Smooth muscle cell (in vitro differentiated cells): ENCODE measurements around the gene INSM1. TPM values are rescaled to one million over a fixed set of nuclear protein-coding genes. Genes with fewer than 3 reads are reported as not detected.

Experiments
- DNase-seq: peaks from one replicate; lab custom pipeline; 2025; ENCODE audit not compliant: unreplicated experiment; lab: John Stamatoyannopoulos, UW
- H2AFZ ChIP-seq: fragments of 200-600 bp; sonication (generic); 2 replicates; pipeline ENCODE4 v1.6.0; 2016; ENCODE audit warnings: antibody characterized with exemption, low read depth, mild to moderate bottlenecking
- H3F3A ChIP-seq: fragments of 200-600 bp; sonication (generic); 2 replicates; pipeline ENCODE4 v1.6.0; 2017; ENCODE audit warnings: antibody characterized with exemption, low read depth
- H3K27ac ChIP-seq: fragments of 200-600 bp; sonication (generic); 2 replicates; pipeline ENCODE4 v1.5.1; 2016; ENCODE audit warnings: low read depth, mild to moderate bottlenecking
- H3K27me3 ChIP-seq: fragments of 200-600 bp; sonication (generic); 2 replicates; pipeline ENCODE4 v1.6.1; 2016; ENCODE audit warnings: low read depth, mild to moderate bottlenecking
- H3K36me3 ChIP-seq: fragments of 200-600 bp; sonication (generic); 2 replicates; pipeline ENCODE4 v1.5.1; 2016; ENCODE audit warnings: low read depth
- H3K4me1 ChIP-seq: fragments of 200-600 bp; sonication (generic); 2 replicates; pipeline ENCODE4 v1.5.1; 2016; ENCODE audit warnings: low read depth
- H3K4me2 ChIP-seq: fragments of 200-600 bp; sonication (generic); 2 replicates; pipeline ENCODE4 v1.6.0; 2016; ENCODE audit warnings: mild to moderate bottlenecking
- H3K4me3 ChIP-seq: fragments of 200-600 bp; sonication (generic); 2 replicates; pipeline ENCODE4 v1.5.1; 2016; ENCODE audit warnings: mild to moderate bottlenecking
- H3K79me2 ChIP-seq: fragments of 200-600 bp; sonication (generic); 2 replicates; pipeline ENCODE4 v1.6.0; 2016; ENCODE audit warnings: low read depth, mild to moderate bottlenecking
- H3K9ac ChIP-seq: fragments of 200-600 bp; sonication (generic); 2 replicates; pipeline ENCODE4 v1.6.0; 2016; ENCODE audit warnings: low read depth
- H3K9me3 ChIP-seq: fragments of 200-600 bp; sonication (generic); replicated peaks from 2 replicates; pipeline ENCODE4 v1.5.1; 2016; ENCODE audit warnings: low read depth
- H4K20me1 ChIP-seq: fragments of 200-600 bp; sonication (generic); 2 replicates; pipeline ENCODE4 v1.6.0; 2016; ENCODE audit warnings: low read depth
- CTCF ChIP-seq: fragments of 200-600 bp; sonication (generic); IDR thresholded peaks from 2 replicates; pipeline ENCODE4 v1.5.1; 2017; ENCODE audit warnings: borderline replicate concordance, mild to moderate bottlenecking, antibody characterized with exemption; ENCODE audit not compliant: insufficient read depth, poor library complexity, severe bottlenecking
- WGBS: methylation state at CpG from one replicate; pipeline ENCODE4 v1.1.7; 2016; ENCODE audit warnings: low lambda C conversion rate; 5-methylcytosine and 5-hydroxymethylcytosine counted together
- polyA plus RNA-seq: library from polyadenylated mRNA; unstranded; fragments of >200 nt; fragmentation: Nextera tagmentation; extraction: Ambion mirVana; gene quantifications from 2 replicates; pipeline ENCODE4 v1.2.1, GENCODE V29; 2016
- total RNA-seq: library from RNA; depleted of rRNA; stranded (reverse); fragments of >200 nt; gene quantifications from 2 replicates; pipeline ENCODE4 v1.2.3, GENCODE V29; 2014

INSM1 gene
- total and polyA plus RNA-seq, 2 experiments from 2014 or later, result not detected

DNA sequence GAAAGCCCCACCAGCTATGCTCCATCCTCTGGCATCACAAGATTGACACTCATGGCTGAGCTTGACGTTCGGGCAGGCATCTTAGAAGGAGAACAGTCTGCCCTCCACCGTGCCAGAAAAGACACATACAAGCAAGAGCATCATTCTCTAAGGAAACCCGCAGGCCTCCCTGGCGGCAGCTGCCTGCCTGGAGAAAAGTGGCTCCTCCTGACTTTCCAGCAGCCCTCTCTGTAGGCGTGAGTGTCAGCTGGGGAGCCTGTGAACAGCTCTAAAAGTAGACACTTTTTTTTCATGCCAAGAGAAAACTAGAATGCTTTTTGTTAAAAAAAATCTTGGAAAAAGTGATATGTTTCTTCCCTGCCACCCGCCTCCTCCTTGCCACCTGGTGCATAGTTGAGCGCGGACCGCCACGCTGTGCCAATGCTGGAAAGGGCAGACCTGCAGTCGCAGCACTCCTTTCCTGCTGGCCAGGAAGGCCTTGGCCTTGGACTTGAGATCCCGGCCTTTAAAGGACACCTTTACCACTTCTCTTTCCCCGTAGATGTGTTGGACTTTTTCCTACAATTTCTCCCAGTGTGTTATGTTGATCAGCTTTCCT lies 29.7 kb upstream of the INSM1 start:
- Histone ChIP-seq H3K79me2 (no peaks in the 10 kb centered on the region), H3K9ac (no peak overlapping the region), H3K27me3 (no peaks in the 10 kb centered on the region), H2AFZ (no peak overlapping the region), H3K9me3 (no peaks in the 10 kb centered on the region), H3K36me3 (no peaks in the 10 kb centered on the region), H3K4me1 (no peaks in the 10 kb centered on the region), H3K27ac (no peak overlapping the region), H3K4me3 (no peak overlapping the region), H4K20me1 (no peaks in the 10 kb centered on the region), H3K4me2 (no peak overlapping the region), H3F3A (no peaks in the 10 kb centered on the region)
- TF ChIP-seq CTCF, result no peak
- 92% methylated on average over 14 of the region's 14 CpGs for WGBS
- DNase-seq, result no peak

- no peak overlapping the region for H2AFZ ChIP-seq
- H3K27ac ChIP-seq, result no peak overlapping the region
- no peaks in the 10 kb centered on the region for H3K79me2 ChIP-seq
- no peaks in the 10 kb centered on the region for H4K20me1 ChIP-seq
- no peak for TF ChIP-seq CTCF
- no peak overlapping the region for H3K9ac ChIP-seq
- H3K4me1 ChIP-seq, result no peaks in the 10 kb centered on the region
- H3K4me2 ChIP-seq, result no peak overlapping the region
- H3F3A ChIP-seq, result no peaks in the 10 kb centered on the region
- H3K36me3 ChIP-seq, result no peaks in the 10 kb centered on the region
- no peak for DNase-seq
- no peaks in the 10 kb centered on the region for H3K27me3 ChIP-seq
- H3K9me3 ChIP-seq, result no peaks in the 10 kb centered on the region
- no peak overlapping the region for H3K4me3 ChIP-seq
- 92% methylated on average over 16 of the region's 16 CpGs for WGBS
Observed at GRCh38 chr20:20340443-20340842, 27.5 kb upstream of the INSM1 start.

GRCh38 chr20:20341371-20341770 lies 26.5 kb upstream of the INSM1 start:
- H4K20me1 ChIP-seq, result no peaks in the 10 kb centered on the region
- no peaks in the 10 kb centered on the region for H3K27me3 ChIP-seq
- no peak overlapping the region for H3K9ac ChIP-seq
- H3K79me2 ChIP-seq, result no peaks in the 10 kb centered on the region
- H3K36me3 ChIP-seq, result no peaks in the 10 kb centered on the region
- TF ChIP-seq CTCF, result no peak
- no peaks in the 10 kb centered on the region for H3F3A ChIP-seq
- no peaks in the 10 kb centered on the region for H3K4me1 ChIP-seq
- 73% methylated on average over 4 of the region's 4 CpGs for WGBS
- H3K9me3 ChIP-seq, result no peaks in the 10 kb centered on the region
- no peak overlapping the region for H2AFZ ChIP-seq
- H3K4me2 ChIP-seq, result no peak overlapping the region
- DNase-seq, result no peak
- H3K4me3 ChIP-seq, result no peak overlapping the region
- H3K27ac ChIP-seq, result no peak overlapping the region

DNA sequence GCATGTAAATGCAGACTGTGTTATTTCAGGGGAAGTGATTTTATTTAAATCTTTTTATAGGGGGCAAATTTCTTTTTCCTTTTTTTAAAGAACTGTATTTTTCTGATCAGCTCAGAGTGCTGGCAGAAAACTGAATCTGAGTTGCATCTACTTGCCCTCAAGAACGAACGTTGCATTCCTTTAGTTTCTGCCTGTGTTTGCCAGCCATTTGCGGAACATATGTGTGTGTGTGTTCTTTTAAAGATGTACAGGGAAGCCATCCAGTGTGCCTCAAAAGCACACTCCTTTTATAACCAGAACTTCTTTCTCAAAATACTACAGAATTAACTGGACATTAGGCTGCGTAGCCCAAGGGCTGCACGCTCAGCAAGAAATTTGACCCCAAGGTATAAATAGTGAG lies 25.8 kb upstream of the INSM1 start:
- Histone ChIP-seq H3K36me3 (no peaks in the 10 kb centered on the region), H3K79me2 (no peaks in the 10 kb centered on the region), H3F3A (no peaks in the 10 kb centered on the region), H3K9ac (no peak overlapping the region), H3K27me3 (no peaks in the 10 kb centered on the region), H3K27ac (no peak overlapping the region), H3K4me3 (no peak overlapping the region), H3K4me1 (no peaks in the 10 kb centered on the region), H2AFZ (no peak overlapping the region), H3K4me2 (no peak overlapping the region), H4K20me1 (no peaks in the 10 kb centered on the region), H3K9me3 (no peaks in the 10 kb centered on the region)
- WGBS, result 87% methylated on average over 5 of the region's 5 CpGs
- TF ChIP-seq CTCF, result no peak
- DNase-seq, result no peak
